Glutamatergic neuron (in vitro differentiated cells): Measurements from ENCODE around the gene ARHGAP23. TPM values are rescaled to one million over a fixed set of nuclear protein-coding genes. Genes with fewer than 3 reads are reported as not detected.

Experiments used
- DNase-seq: peaks from one replicate; pipeline ENCODE4 v3.0.0; 2022
- H3K27ac Mint-ChIP-seq: one replicate; pipeline ENCODE4 v1.8.0; 2020; ENCODE audit warnings: mild to moderate bottlenecking, mixed read lengths, inconsistent platforms; ENCODE audit not compliant: unreplicated experiment
- H3K27me3 Mint-ChIP-seq: one replicate; pipeline ENCODE4 v1.8.0; 2020; ENCODE audit warnings: mild to moderate bottlenecking, moderate library complexity, mixed read lengths, inconsistent platforms; ENCODE audit not compliant: unreplicated experiment
- H3K36me3 Mint-ChIP-seq: one replicate; pipeline ENCODE4 v1.8.0; 2020; ENCODE audit warnings: mild to moderate bottlenecking, mixed read lengths, inconsistent platforms; ENCODE audit not compliant: unreplicated experiment
- H3K4me1 Mint-ChIP-seq: one replicate; pipeline ENCODE4 v1.8.0; 2020; ENCODE audit warnings: mild to moderate bottlenecking, low read depth, mixed read lengths, inconsistent platforms; ENCODE audit not compliant: unreplicated experiment
- H3K4me3 Mint-ChIP-seq: one replicate; pipeline ENCODE4 v1.8.0; 2020; ENCODE audit warnings: mild to moderate bottlenecking, mixed read lengths, inconsistent platforms; ENCODE audit not compliant: unreplicated experiment
- H3K9me3 Mint-ChIP-seq: one replicate; pipeline ENCODE4 v1.8.0; 2020; ENCODE audit warnings: mild to moderate bottlenecking, moderate library complexity, mixed read lengths, inconsistent platforms; ENCODE audit not compliant: unreplicated experiment
- total RNA-seq: library from RNA; stranded (reverse); fragmentation: NEBNext Ultra II Directional; extraction: Animal tissue kit (Norgen Biotek cat#: 25700); gene quantifications from one replicate; pipeline ENCODE4 v1.2.1, GENCODE V29; 2021; ENCODE audit not compliant: unreplicated experiment
- TF ChIP-seq, protein P1 (sequence below): fragments of 200-600 bp; sonication (generic); IDR thresholded peaks from one replicate; pipeline ENCODE4 v1.5.0; 2021; ENCODE audit not compliant: partially characterized antibody, unreplicated experiment

ARHGAP23 gene
- total RNA-seq, 1 donor from 2014 or later, result 23.6 TPM

DNA sequence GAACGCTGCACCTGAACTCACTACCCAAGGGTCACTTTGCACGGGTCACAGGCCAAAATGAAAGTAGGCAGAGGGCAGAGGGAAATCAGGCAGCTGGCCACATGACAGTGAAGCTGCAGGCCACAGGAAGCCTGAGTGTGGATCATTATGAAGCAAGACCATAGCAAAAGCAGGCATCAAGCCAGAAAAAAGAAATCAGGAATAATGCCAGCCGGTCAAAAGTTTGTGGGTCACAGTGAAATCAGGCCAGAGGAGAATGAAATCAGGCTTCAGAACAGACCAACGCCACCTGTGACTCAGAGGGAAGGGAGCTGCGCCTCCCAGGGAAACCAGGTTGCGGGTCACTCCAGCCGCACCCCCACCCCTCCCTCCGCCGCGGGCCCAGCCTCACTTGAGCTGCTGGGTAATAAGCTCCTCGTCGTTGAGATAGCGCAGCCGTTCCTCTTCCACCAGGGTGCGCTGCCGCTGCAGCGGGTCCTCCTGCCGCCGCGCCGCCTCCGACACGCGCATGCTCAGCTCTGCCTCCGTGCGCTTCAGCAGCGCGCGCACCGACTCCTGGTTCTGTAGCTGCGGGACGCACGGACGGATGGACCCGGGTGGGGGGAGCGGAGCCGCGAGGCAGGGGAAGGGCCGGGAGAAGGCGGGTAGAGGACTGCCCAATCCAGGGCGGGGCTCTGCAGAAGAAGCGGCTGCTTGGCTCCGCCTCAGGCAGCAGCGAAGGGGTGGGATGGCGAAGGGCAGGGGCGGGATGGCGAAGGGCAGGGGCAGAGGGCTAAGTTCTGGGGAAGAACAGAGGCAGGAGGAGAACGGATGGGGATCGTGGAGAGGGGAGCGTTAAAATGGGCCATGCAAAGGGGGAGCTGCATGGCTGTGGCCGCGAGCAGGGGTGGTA is 129.8 kb downstream of the ARHGAP23 start:
- no peaks in the 10 kb centered on the region for H3K36me3 Mint-ChIP-seq
- peak overlapping the region; percentile 91 for H3K4me3 Mint-ChIP-seq
- DNase-seq, result peak; percentile 93
- peaks cover 8% of the 10 kb centered on the region for H3K4me1 Mint-ChIP-seq
- peaks cover 7% of the 10 kb centered on the region for H3K9me3 Mint-ChIP-seq
- TF ChIP-seq, protein P1, sequence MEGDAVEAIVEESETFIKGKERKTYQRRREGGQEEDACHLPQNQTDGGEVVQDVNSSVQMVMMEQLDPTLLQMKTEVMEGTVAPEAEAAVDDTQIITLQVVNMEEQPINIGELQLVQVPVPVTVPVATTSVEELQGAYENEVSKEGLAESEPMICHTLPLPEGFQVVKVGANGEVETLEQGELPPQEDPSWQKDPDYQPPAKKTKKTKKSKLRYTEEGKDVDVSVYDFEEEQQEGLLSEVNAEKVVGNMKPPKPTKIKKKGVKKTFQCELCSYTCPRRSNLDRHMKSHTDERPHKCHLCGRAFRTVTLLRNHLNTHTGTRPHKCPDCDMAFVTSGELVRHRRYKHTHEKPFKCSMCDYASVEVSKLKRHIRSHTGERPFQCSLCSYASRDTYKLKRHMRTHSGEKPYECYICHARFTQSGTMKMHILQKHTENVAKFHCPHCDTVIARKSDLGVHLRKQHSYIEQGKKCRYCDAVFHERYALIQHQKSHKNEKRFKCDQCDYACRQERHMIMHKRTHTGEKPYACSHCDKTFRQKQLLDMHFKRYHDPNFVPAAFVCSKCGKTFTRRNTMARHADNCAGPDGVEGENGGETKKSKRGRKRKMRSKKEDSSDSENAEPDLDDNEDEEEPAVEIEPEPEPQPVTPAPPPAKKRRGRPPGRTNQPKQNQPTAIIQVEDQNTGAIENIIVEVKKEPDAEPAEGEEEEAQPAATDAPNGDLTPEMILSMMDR, result peak; percentile 81
- no peak overlapping the region for H3K27ac Mint-ChIP-seq
- peaks cover 28% of the 10 kb centered on the region for H3K27me3 Mint-ChIP-seq

DNA sequence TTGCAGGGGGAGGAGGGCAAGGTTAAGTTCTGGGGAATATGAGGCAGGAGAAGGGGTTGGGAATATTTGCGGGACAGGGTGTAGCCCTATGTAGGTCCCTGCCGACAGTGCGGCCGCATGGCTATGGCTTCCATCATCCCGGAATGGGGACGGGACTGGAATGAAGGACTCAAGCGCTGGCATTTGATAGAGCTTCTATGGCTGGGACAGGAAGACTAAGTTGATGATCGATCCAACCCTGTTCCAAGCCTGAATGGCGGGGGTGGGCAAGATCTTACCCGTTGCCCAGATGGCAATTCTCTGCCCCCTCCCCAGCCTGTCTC is 130.4 kb downstream of the ARHGAP23 start:
- Mint-ChIP-seq H3K4me3 (peak overlapping the region; percentile 91), H3K4me1 (peaks cover 8% of the 10 kb centered on the region), H3K9me3 (peaks cover 7% of the 10 kb centered on the region), H3K27me3 (peaks cover 28% of the 10 kb centered on the region), H3K27ac (no peak overlapping the region), H3K36me3 (no peaks in the 10 kb centered on the region)
- TF ChIP-seq, protein P1, result no peak
- no peak for DNase-seq

DNA sequence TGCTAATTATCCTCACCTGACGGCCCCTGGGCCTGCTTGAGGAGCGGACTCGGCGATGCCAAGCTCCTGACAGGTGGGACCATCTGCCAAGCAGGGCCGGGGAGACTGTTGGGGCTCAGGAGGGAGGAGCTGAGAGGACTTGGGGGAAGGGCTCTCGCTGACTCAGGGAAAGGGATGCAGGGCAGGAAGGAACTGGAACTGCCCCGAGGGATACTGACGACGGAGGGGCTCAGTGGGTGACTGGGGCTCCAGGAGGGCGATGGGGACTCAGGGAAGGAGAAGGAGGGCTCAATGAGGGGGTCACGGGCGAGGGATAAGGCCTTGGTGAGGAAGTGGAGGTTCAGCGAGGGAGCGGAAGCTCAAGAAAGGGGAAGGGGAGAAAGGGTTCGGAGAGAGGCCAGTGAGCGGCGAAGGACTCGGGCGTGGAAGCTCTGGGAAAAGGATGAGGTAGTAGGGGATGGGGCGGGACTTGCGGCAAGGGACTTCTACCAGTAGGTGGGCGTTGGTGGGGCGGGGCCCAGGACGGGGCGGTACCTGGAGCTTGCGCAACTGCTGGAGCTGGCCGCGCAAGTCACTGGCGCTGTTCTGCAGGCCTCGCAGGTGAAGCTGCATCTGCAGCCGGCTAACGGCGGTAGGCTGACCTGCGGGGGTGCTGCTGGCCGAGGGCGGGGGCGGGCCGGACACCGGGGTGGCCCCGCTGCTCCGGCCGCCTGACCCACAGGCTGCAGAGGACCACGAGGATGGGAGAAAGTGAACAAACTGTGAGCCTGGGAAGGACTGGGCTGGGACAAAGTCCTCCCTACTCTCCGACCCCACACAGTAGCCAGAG is 131.0 kb downstream of the ARHGAP23 start:
- H3K4me3 Mint-ChIP-seq, result peak overlapping the region; percentile 91
- TF ChIP-seq, protein P1, result peak; percentile 20
- H3K4me1 Mint-ChIP-seq, result peaks cover 8% of the 10 kb centered on the region
- peak; percentile 86 for DNase-seq
- peak overlapping the region; percentile 90 for H3K27ac Mint-ChIP-seq
- peaks cover 7% of the 10 kb centered on the region for H3K9me3 Mint-ChIP-seq
- H3K27me3 Mint-ChIP-seq, result peaks cover 29% of the 10 kb centered on the region
- no peaks in the 10 kb centered on the region for H3K36me3 Mint-ChIP-seq

DNA sequence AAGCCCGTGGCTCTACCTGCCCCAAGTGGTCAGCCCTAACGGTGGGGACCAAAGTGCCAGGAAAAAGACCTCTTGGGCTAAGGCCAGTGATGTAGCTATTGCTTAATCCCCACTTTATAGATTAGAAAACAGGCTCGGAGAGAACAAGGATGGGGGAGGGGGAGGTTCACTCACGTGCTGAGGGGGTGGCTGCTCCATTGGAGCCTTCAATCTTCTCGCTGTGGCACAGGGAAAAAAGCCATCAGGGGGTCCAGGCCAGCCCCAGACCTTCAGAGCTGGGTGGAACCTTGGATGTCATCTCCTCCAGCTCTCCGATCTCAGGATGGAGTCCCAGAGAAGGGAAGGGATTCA is 131.6 kb downstream of the ARHGAP23 start:
- H3K4me3 Mint-ChIP-seq, result no peak overlapping the region
- peaks cover 7% of the 10 kb centered on the region for H3K9me3 Mint-ChIP-seq
- H3K36me3 Mint-ChIP-seq, result no peaks in the 10 kb centered on the region
- no peak for DNase-seq
- peaks cover 32% of the 10 kb centered on the region for H3K27me3 Mint-ChIP-seq
- TF ChIP-seq, protein P1, result no peak
- H3K4me1 Mint-ChIP-seq, result peaks cover 9% of the 10 kb centered on the region
- H3K27ac Mint-ChIP-seq, result no peak overlapping the region
